Lung (tissue), 12 donors: ENCODE results near the gene PLEKHM1. TPM values are rescaled to one million over a fixed set of nuclear protein-coding genes. Genes with fewer than 3 reads are reported as not detected.
A peak's percentile ranks its signal among the peaks of the same experiment; 100 is the strongest.

Source experiments
- ATAC-seq: fragments of 200-7000 bp; cut with Tn5 transposase; one replicate; pipeline ENCODE4 v1.9.1; 2020; ENCODE audit warnings: moderate number of reproducible peaks; ENCODE audit not compliant: insufficient read depth, low FRiP score
- DNase-seq, 3 donors: peaks; one replicate each; pipeline ENCODE4 v3.0.0-alpha.2; 2013 to 2017
- H3K27ac ChIP-seq, 2 donors: one replicate each; pipeline ENCODE4 v1.5.1; 2013; ENCODE audit warnings: mild to moderate bottlenecking in 2 of 2, moderate library complexity in 2 of 2, control low read depth in 1 of 2, inconsistent platforms in 1 of 2, low read depth in 1 of 2, low read length in 1 of 2
- H3K27me3 ChIP-seq, 3 donors: one replicate each; pipeline ENCODE4 v1.5.1; 2013; ENCODE audit warnings: low read length in 2 of 3; ENCODE audit not compliant: control insufficient read depth in 3 of 3, insufficient read depth in 3 of 3
- H3K36me3 ChIP-seq, 4 donors: one replicate each; pipeline ENCODE4 v1.5.1; 2013; ENCODE audit warnings: low read length in 4 of 4, mild to moderate bottlenecking in 1 of 4, moderate library complexity in 1 of 4; ENCODE audit not compliant: control insufficient read depth in 4 of 4, insufficient read depth in 4 of 4
- H3K4me1 ChIP-seq, 5 donors: one replicate each; pipeline ENCODE4 v1.5.1; 2013; ENCODE audit warnings: low read length in 5 of 5, mild to moderate bottlenecking in 2 of 5, moderate library complexity in 1 of 5; ENCODE audit not compliant: control insufficient read depth in 5 of 5, insufficient read depth in 5 of 5
- H3K4me3 ChIP-seq: one replicate; pipeline ENCODE4 v1.5.1; 2013; ENCODE audit warnings: mild to moderate bottlenecking, control low read depth, moderate library complexity
- H3K9ac ChIP-seq, 2 donors: one replicate each; pipeline ENCODE4 v1.5.1; 2013; ENCODE audit warnings: low read length in 2 of 2, control low read depth in 1 of 2; ENCODE audit not compliant: insufficient read depth in 1 of 2
- H3K9me3 ChIP-seq, 4 donors: one replicate each; pipeline ENCODE4 v1.5.1; 2013; ENCODE audit warnings: low read length in 3 of 4, mild to moderate bottlenecking in 1 of 4, moderate library complexity in 1 of 4; ENCODE audit not compliant: control insufficient read depth in 4 of 4, insufficient read depth in 3 of 4
- CTCF ChIP-seq: IDR thresholded peaks from 2 replicates; pipeline ENCODE4 v1.5.1; 2012; ENCODE audit warnings: mild to moderate bottlenecking; ENCODE audit errors: control extremely low read depth, extremely low read depth
- WGBS, 2 donors: extraction: QIAGEN DNeasy Blood & Tissue Kit; methylation state at CpG; one replicate each; pipeline ENCODE4 v1.1.7; 2013; 5-methylcytosine and 5-hydroxymethylcytosine counted together
- polyA plus RNA-seq, 2 donors: library from polyadenylated mRNA; stranded (reverse); fragments of 200-250 nt; gene quantifications; one replicate each; pipeline ENCODE4 v1.2.1, GENCODE V29; 2013
- total RNA-seq, 2 donors: library from RNA; depleted of rRNA in 1 of 2; stranded (reverse); fragments of >200 nt in 1 of 2; gene quantifications; one replicate each; pipeline ENCODE4 v1.2.1, GENCODE V29; 2014 to 2021
- donor health status: control.
- donor health status: control.
- donor health status: Bipolar disorder and iron deficiency.
- donor health status: healthy.
- donor health status: DM: yes; HTN: yes; CAD: no.

PLEKHM1 gene
- total and polyA plus RNA-seq, 4 donors, result 21.0 to 82.2 (median 24.4) TPM

- H3K27ac ChIP-seq, result no peak overlapping the region
- ATAC-seq (no peak), DNase-seq (no peak)
- H3K27me3 ChIP-seq, result no peaks in the 10 kb centered on the region
- no peaks in the 10 kb centered on the region for H3K9me3 ChIP-seq
- H3K9ac ChIP-seq, result no peak overlapping the region
- H3K4me1 ChIP-seq, result peaks cover 0 to 5% (median 2%) of the 10 kb centered on the region in 5 donors
- no peak overlapping the region for H3K4me3 ChIP-seq
- WGBS, 2 donors, result 86 to 89% methylated on average over 60 of the region's 60 CpGs
- no peak for TF ChIP-seq CTCF
- H3K36me3 ChIP-seq, result peaks cover 0 to 52% (median 0%) of the 10 kb centered on the region in 4 donors
Measured at GRCh38 chr17:45395569-45396415, 94.7 kb downstream of the PLEKHM1 start.

GRCh38 chr17:45394913-45395568 lies 95.5 kb downstream of the PLEKHM1 start:
- Histone ChIP-seq H3K9ac (peak overlapping the region in 1 of 2 donors; percentile 64), H3K27ac (no peak overlapping the region), H3K36me3 (peaks cover 0 to 50% (median 0%) of the 10 kb centered on the region in 4 donors), H3K4me3 (no peak overlapping the region), H3K4me1 (peaks cover 0 to 5% (median 2%) of the 10 kb centered on the region in 5 donors), H3K9me3 (no peaks in the 10 kb centered on the region), H3K27me3 (no peaks in the 10 kb centered on the region)
- ATAC-seq (peak; percentile 44), DNase-seq (peak; percentile 94 to 97 (median 95))
- TF ChIP-seq CTCF, result peak; percentile 47
- WGBS, 2 donors, result 28 to 35% methylated on average over 30 of the region's 30 CpGs

- Histone ChIP-seq H3K36me3 (peaks cover 0 to 45% (median 0%) of the 10 kb centered on the region in 4 donors), H3K4me1 (peaks cover 0 to 5% (median 2%) of the 10 kb centered on the region in 5 donors), H3K4me3 (no peak overlapping the region), H3K27ac (no peak overlapping the region), H3K9ac (peak overlapping the region in 1 of 2 donors; percentile 64), H3K27me3 (no peaks in the 10 kb centered on the region), H3K9me3 (no peaks in the 10 kb centered on the region)
- ATAC-seq (no peak), DNase-seq (no peak)
- no peak for TF ChIP-seq CTCF
- 78% methylated on average over 4 of the region's 4 CpGs for WGBS, 2 donors
Measured at GRCh38 chr17:45394564-45394912, 96.0 kb downstream of the PLEKHM1 start.
